ENCODE measurements around the gene RNH1.

DNA sequence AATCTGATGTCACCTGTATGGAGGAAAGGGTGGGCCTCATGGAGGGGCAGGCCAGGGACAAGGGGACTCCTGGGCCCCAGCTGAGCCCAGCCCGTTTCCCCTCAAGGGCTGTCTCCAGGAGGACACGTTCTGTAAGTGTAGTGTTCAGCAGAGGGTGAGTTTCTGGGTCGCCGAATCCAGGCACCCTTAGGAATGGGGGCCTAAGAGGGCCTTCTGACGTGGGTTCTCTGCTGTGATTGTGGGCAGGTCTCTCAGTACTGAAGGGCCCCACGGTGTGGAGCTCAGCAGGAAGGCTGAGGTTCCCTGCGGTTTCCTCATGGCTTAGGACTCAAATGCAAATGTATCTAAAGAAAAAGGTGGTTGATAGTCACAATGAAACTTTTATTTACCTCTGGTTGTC is 50.5 kb downstream of the RNH1 start:
- no peak for TF ChIP-seq CTCF (IDR thresholded peaks at IDR 0.05; ENCODE audit: low read length)
- TF ChIP-seq EZH2 (optimal IDR thresholded peaks at IDR 0.05; ENCODE audit: low read depth, low read length), result no peak
- TF ChIP-seq EZH2phosphoT487 (IDR thresholded peaks at IDR 0.05; ENCODE audit: low read length), result no peak
